ENCODE data around the gene LRRC3B. TPM values are rescaled to one million over a fixed set of nuclear protein-coding genes. Genes with fewer than 3 reads are reported as not detected.

Gene LRRC3B, protein sequence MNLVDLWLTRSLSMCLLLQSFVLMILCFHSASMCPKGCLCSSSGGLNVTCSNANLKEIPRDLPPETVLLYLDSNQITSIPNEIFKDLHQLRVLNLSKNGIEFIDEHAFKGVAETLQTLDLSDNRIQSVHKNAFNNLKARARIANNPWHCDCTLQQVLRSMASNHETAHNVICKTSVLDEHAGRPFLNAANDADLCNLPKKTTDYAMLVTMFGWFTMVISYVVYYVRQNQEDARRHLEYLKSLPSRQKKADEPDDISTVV
- total RNA-seq = under 1 TPM in 2 of 4 donors, not detected in 2; 0.14 to 0.16 TPM

DNA sequence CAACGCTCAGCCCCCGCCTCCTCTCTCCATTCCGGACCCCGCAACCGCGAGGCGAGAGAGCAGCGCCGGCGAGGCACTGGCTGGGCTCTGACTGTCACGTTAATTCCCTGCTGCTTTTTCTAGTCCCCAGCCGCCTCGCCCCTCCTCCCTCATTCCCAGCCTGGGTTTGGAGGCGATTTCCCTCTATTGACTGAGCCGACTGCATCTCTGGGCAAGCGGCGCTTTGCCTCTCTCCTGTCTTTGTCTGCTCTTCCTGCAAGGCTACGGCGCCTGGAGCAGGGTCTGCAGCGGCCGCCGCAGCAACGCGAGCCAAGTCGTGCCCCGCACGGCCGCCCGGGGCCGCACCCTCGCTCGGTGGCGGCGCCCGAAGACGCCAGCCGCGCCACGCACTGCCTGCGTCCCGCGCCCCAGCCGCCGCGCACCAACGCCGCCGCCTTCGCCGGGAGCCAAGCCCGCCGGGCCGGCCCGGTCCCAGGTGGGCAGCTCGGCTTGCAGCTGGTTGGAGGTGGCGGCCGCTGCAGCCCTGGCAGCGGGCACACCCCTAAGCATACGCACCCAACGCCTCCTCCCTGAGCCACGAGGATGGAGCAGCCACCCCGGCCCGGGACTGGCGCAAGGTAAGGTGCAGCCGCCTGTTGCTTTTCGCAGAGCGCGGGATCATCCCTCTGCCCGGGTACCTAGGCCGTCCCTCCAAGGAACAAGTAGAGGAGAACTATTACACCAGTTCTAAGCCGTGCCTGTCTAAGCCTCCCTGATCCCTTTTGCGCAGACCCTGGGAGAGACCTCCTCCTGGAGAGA lies at the start of gene LRRC3B:
Gene LRRC3B, plus strand, starts transcription at position 152 of the 798 bp plus-strand sequence. CDS start 86,901 bp downstream, outside the sequence.
- H3K36me3 ChIP-seq = no peaks in the 10 kb centered on the region
- no peaks in the 10 kb centered on the region for H3K9me3 ChIP-seq
- peaks cover 45% of the 10 kb centered on the region for H3K27me3 ChIP-seq
- peaks cover 0 to 7% (median 0%) of the 10 kb centered on the region in 4 donors for H3K4me1 ChIP-seq
- intact Hi-C loops (cut with DNase I; ENCODE audit: low total_unique reads) = no loop called here
- TF ChIP-seq, protein P1, sequence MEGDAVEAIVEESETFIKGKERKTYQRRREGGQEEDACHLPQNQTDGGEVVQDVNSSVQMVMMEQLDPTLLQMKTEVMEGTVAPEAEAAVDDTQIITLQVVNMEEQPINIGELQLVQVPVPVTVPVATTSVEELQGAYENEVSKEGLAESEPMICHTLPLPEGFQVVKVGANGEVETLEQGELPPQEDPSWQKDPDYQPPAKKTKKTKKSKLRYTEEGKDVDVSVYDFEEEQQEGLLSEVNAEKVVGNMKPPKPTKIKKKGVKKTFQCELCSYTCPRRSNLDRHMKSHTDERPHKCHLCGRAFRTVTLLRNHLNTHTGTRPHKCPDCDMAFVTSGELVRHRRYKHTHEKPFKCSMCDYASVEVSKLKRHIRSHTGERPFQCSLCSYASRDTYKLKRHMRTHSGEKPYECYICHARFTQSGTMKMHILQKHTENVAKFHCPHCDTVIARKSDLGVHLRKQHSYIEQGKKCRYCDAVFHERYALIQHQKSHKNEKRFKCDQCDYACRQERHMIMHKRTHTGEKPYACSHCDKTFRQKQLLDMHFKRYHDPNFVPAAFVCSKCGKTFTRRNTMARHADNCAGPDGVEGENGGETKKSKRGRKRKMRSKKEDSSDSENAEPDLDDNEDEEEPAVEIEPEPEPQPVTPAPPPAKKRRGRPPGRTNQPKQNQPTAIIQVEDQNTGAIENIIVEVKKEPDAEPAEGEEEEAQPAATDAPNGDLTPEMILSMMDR (IDR thresholded peaks at IDR 0.05) = no peak
- TF ChIP-seq POLR2AphosphoS5 (IDR thresholded peaks at IDR 0.05) (no peak), EP300 (IDR thresholded peaks at IDR 0.05; ENCODE audit: low read depth) (no peak), POLR2A (IDR thresholded peaks at IDR 0.05) (no peak)
- no peak for DNase-seq
- no peak within 1 kb of the TSS for H3K27ac ChIP-seq
- 6 to 12% methylated on average over 6 to 58 of the region's 72 CpGs for WGBS, 2 donors (ENCODE audit: low coverage in 1 of 2)
- H3K4me3 ChIP-seq = peak within 1 kb of the TSS in 3 of 4 donors; percentile 22 to 46 (median 26)
- in situ Hi-C loops (cut with MboI; ENCODE audit: low pct_ligation_motif_present in 1 of 4, low pct_unique_long_range_greater_than_20kb in 1 of 4, low sequenced_read_pairs in 3 of 4) = no loop called here

DNA sequence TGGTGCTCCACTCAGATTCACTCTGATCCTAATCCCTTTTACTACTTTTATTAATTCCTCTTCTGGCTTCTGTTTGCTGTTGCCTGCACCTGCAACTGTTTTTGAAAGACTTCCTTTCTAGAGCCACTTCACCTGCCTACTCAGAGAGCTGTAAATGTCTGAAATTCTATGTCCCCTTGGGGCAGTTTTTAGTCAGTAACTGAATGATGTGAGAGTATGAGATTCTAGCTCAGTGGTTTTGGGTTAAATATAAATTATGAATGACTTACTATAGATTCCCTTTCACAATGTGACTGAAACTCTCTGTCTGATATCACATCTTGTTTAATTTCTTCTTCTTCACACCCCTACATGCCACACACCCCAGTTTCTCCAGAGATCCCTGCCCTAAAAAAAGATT lies 47.8 kb upstream of the LRRC3B start:
- Histone ChIP-seq H3K27ac (no peak overlapping the region), H3K4me1 (no peaks in the 10 kb centered on the region), H3K36me3 (no peaks in the 10 kb centered on the region), H3K4me3 (no peak overlapping the region), H3K27me3 (no peaks in the 10 kb centered on the region), H3K9me3 (no peaks in the 10 kb centered on the region)
- TF ChIP-seq POLR2A (IDR thresholded peaks at IDR 0.05) (no peak), POLR2AphosphoS5 (IDR thresholded peaks at IDR 0.05) (no peak), EP300 (IDR thresholded peaks at IDR 0.05; ENCODE audit: low read depth) (no peak)
- TF ChIP-seq, protein P1 (IDR thresholded peaks at IDR 0.05) = no peak
- intact Hi-C loops (cut with DNase I; ENCODE audit: low total_unique reads) (no loop called here), in situ Hi-C loops (cut with MboI; ENCODE audit: low pct_ligation_motif_present in 1 of 4, low pct_unique_long_range_greater_than_20kb in 1 of 4, low sequenced_read_pairs in 3 of 4) (no loop called here)
- DNase-seq = no peak

DNA sequence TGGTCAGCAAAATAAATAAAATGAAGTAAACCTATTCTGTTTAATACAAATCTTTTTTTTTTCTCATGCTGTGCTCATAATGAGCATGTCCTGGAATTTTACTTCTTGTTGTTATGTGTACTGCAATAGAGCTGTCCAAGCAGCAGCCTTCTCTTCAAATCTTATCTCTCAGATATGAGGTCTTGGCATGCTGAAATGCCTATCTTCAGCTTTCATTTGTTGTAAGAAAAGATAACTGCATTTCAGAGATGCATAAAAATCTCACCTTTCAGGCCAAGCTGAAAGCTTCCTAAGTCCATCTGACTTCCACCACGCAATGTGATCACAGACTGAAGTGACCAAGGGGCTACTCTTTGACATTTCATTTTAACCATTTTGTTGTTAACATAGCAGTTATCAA lies 43.5 kb upstream of the LRRC3B start:
- Histone ChIP-seq H3K9me3 (no peaks in the 10 kb centered on the region), H3K4me1 (no peaks in the 10 kb centered on the region), H3K36me3 (no peaks in the 10 kb centered on the region), H3K27ac (no peak overlapping the region), H3K27me3 (no peaks in the 10 kb centered on the region), H3K4me3 (no peak overlapping the region)
- WGBS, 2 donors (ENCODE audit: low coverage in 1 of 2) = 63 to 68% methylated on average over 1 of the region's 1 CpG
- intact Hi-C loops (cut with DNase I; ENCODE audit: low total_unique reads) (no loop called here), in situ Hi-C loops (cut with MboI; ENCODE audit: low pct_ligation_motif_present in 1 of 4, low pct_unique_long_range_greater_than_20kb in 1 of 4, low sequenced_read_pairs in 3 of 4) (no loop called here)
- TF ChIP-seq POLR2A (IDR thresholded peaks at IDR 0.05) (no peak), POLR2AphosphoS5 (IDR thresholded peaks at IDR 0.05) (no peak), EP300 (IDR thresholded peaks at IDR 0.05; ENCODE audit: low read depth) (no peak)
- TF ChIP-seq, protein P1 (IDR thresholded peaks at IDR 0.05) = no peak
- DNase-seq = no peak

DNA sequence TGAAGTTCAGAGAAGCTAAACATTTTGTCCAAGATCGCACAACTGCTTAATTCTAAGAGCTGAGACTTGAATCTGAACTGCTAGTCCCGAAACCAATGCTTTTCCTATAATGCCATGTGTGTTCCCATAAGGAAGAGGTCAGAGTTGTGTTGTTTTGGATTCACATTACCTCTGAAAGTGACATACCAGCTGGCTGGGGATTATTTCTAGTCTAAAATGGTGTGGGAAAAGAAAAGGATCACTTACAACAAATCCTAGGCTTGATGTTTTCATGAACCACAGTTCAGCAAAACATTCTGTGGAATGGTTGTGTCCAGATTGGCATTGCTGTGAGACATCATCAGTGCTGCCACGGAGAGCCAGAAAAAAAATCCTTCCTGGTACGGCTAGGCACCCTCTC lies 35.0 kb upstream of the LRRC3B start:
- intact Hi-C loops (cut with DNase I; ENCODE audit: low total_unique reads) (no loop called here), in situ Hi-C loops (cut with MboI; ENCODE audit: low pct_ligation_motif_present in 1 of 4, low pct_unique_long_range_greater_than_20kb in 1 of 4, low sequenced_read_pairs in 3 of 4) (no loop called here)
- TF ChIP-seq EP300 (IDR thresholded peaks at IDR 0.05; ENCODE audit: low read depth) (no peak), POLR2AphosphoS5 (IDR thresholded peaks at IDR 0.05) (no peak), POLR2A (IDR thresholded peaks at IDR 0.05) (no peak)
- TF ChIP-seq, protein P1 (IDR thresholded peaks at IDR 0.05) = no peak
- H3K27ac ChIP-seq = no peak overlapping the region
- no peaks in the 10 kb centered on the region for H3K36me3 ChIP-seq
- no peak for DNase-seq
- H3K4me1 ChIP-seq = no peaks in the 10 kb centered on the region
- 78 to 82% methylated on average over 4 of the region's 4 CpGs for WGBS, 2 donors (ENCODE audit: low coverage in 1 of 2)
- H3K4me3 ChIP-seq = no peak overlapping the region
- H3K27me3 ChIP-seq = no peaks in the 10 kb centered on the region
- H3K9me3 ChIP-seq = no peaks in the 10 kb centered on the region
